GM13976 (cell line): Measurements from ENCODE around the gene PPP1R37.
A peak's percentile ranks its signal among the peaks of the same experiment; 100 is the strongest.
"Not testable (repeated sequence)": the region's sequence is repeated elsewhere in the genome, so short reads cannot be mapped to it uniquely, and the experiment has no call there.

Experiments used
- DNase-seq: peaks from one replicate; pipeline ENCODE4 v3.0.0; 2012; ENCODE audit warnings: low spot score
- CTCF ChIP-seq: IDR thresholded peaks from 2 replicates; pipeline ENCODE4 v1.5.1; 2012; ENCODE audit warnings: borderline replicate concordance, mild to moderate bottlenecking; ENCODE audit not compliant: insufficient read depth; ENCODE audit errors: extremely low read depth, missing control alignments, control extremely low read depth
- in situ Hi-C: fragments of 300-500 bp; cut with MboI; formaldehyde crosslinking; loops from one replicate; pipeline ENCODE4 v1.12.0; 2022; ENCODE audit warnings: low sequenced_read_pairs, mixed read lengths, inconsistent platforms; ENCODE audit not compliant: unreplicated experiment

The PPP1R37 gene

GRCh38 chr19:45113628-45114027 is 20.6 kb downstream of the PPP1R37 start:
- in situ Hi-C loops: no loop called here
- TF ChIP-seq CTCF: no peak
- no peak for DNase-seq

- TF ChIP-seq CTCF: no peak
- DNase-seq: no peak
- in situ Hi-C loops: no loop called here
Observed at GRCh38 chr19:45114116-45114515, 21.1 kb downstream of the PPP1R37 start.

GRCh38 chr19:45115809-45116615 is 23.0 kb downstream of the PPP1R37 start:
- in situ Hi-C loops: no loop called here
- no peak for DNase-seq
- TF ChIP-seq CTCF: no peak

GRCh38 chr19:45117167-45117594 is 24.2 kb downstream of the PPP1R37 start:
- TF ChIP-seq CTCF: no peak
- peak; percentile 82 for DNase-seq
- in situ Hi-C loops: no loop called here

- no peak for DNase-seq
- no peak for TF ChIP-seq CTCF
- in situ Hi-C loops: no loop called here
Observed at GRCh38 chr19:45117671-45118070, 24.7 kb downstream of the PPP1R37 start.

GRCh38 chr19:45118106-45118505 is 25.1 kb downstream of the PPP1R37 start:
- TF ChIP-seq CTCF: no peak

GRCh38 chr19:45118591-45119355 is 25.8 kb downstream of the PPP1R37 start:
- in situ Hi-C loops: not testable (repeated sequence)
- DNase-seq: peak; percentile 74

More at GRCh38 chr19:45118106-45118505, 25.1 kb downstream of the PPP1R37 start:
- in situ Hi-C loops: no loop called here
- no peak for DNase-seq
